Neural cell (in vitro differentiated cells): ENCODE measurements around the gene FCER2. TPM values are rescaled to one million over a fixed set of nuclear protein-coding genes. Genes with fewer than 3 reads are reported as not detected.

Experiments used
- H2AFZ ChIP-seq: fragments of 200-600, 300-800 bp; sonication (generic), shearing (Covaris generic); 2 replicates; pipeline ENCODE4 v1.6.0; 2014; ENCODE audit warnings: low read depth, mild to moderate bottlenecking, antibody characterized with exemption, low read length, moderate library complexity
- H3F3A ChIP-seq: fragments of 200-600 bp; shearing (Covaris generic); 2 replicates; pipeline ENCODE4 v1.6.1; 2016; ENCODE audit warnings: mild to moderate bottlenecking, moderate library complexity, mixed read lengths, antibody characterized with exemption, low read length; ENCODE audit not compliant: insufficient read depth, poor library complexity, severe bottlenecking
- H3K27ac ChIP-seq: fragments of 200-600, 300-800 bp; sonication (generic), shearing (Covaris generic); 2 replicates; pipeline ENCODE4 v1.5.1; 2014; ENCODE audit warnings: mild to moderate bottlenecking, low read length, moderate library complexity
- H3K27me3 ChIP-seq: fragments of 300-800, 200-600 bp; sonication (generic), shearing (Covaris generic); 2 replicates; pipeline ENCODE4 v1.6.0; 2014; ENCODE audit warnings: mild to moderate bottlenecking, low read depth, low read length, moderate library complexity; ENCODE audit not compliant: insufficient read depth
- H3K36me3 ChIP-seq: fragments of 300-800, 200-600 bp; sonication (generic), shearing (Covaris generic); 2 replicates; pipeline ENCODE4 v1.5.1; 2014; ENCODE audit warnings: mild to moderate bottlenecking, antibody characterized with exemption, low read length, moderate library complexity; ENCODE audit not compliant: insufficient read depth
- H3K4me2 ChIP-seq: fragments of 300-800, 200-600 bp; sonication (generic), shearing (Covaris generic); 2 replicates; pipeline ENCODE4 v1.6.0; 2014; ENCODE audit warnings: mild to moderate bottlenecking, low read length
- H3K4me3 ChIP-seq: fragments of 300-800, 200-600 bp; sonication (generic), shearing (Covaris generic); 2 replicates; pipeline ENCODE4 v1.5.1; 2014; ENCODE audit warnings: mild to moderate bottlenecking, low read length, moderate library complexity
- H3K79me2 ChIP-seq: fragments of 200-600 bp; shearing (Covaris generic); replicated peaks from 2 replicates; pipeline ENCODE4 v1.6.0; 2014; ENCODE audit warnings: mild to moderate bottlenecking, low read length, moderate library complexity; ENCODE audit not compliant: insufficient read depth
- H3K9ac ChIP-seq: fragments of 300-800, 200-600 bp; sonication (generic), shearing (Covaris generic); 2 replicates; pipeline ENCODE4 v1.6.1; 2016; ENCODE audit warnings: mild to moderate bottlenecking, low read length, mixed read lengths
- H3K9me2 ChIP-seq: fragments of 200-600 bp; shearing (Covaris generic); 2 replicates; pipeline ENCODE4 v1.6.1; 2016; ENCODE audit warnings: mild to moderate bottlenecking, low read length, mixed read lengths; ENCODE audit not compliant: insufficient read depth
- H3K9me3 ChIP-seq: fragments of 200-600, 300-800 bp; sonication (generic), shearing (Covaris generic); 2 replicates; pipeline ENCODE4 v1.6.1; 2016; ENCODE audit warnings: mild to moderate bottlenecking, mixed run types, low read length, moderate library complexity, mixed read lengths
- H4K20me1 ChIP-seq: fragments of 200-600 bp; shearing (Covaris generic); 2 replicates; pipeline ENCODE4 v1.6.1; 2016; ENCODE audit warnings: mild to moderate bottlenecking, mixed run types; ENCODE audit not compliant: insufficient read depth
- EP300 ChIP-seq: fragments of 450-650 bp; conservative IDR thresholded peaks from 2 replicates; pipeline ENCODE4 v1.6.1; 2014; ENCODE audit warnings: antibody characterized with exemption, mild to moderate bottlenecking, moderate library complexity; ENCODE audit not compliant: poor library complexity, severe bottlenecking
- EZH2 ChIP-seq: fragments of 200-600, 300-800 bp; shearing (Covaris generic), sonication (generic); IDR thresholded peaks from 2 replicates; pipeline ENCODE4 v1.6.1; 2014; ENCODE audit warnings: antibody characterized with exemption, low read length, borderline replicate concordance, mild to moderate bottlenecking; ENCODE audit not compliant: insufficient read depth, poor library complexity, severe bottlenecking
- MXI1 ChIP-seq: fragments of 450-650 bp; conservative IDR thresholded peaks from 2 replicates; pipeline ENCODE4 v1.6.1; 2014; ENCODE audit warnings: antibody characterized with exemption, mild to moderate bottlenecking; ENCODE audit not compliant: poor library complexity, severe bottlenecking
- POLR2AphosphoS5 ChIP-seq: IDR thresholded peaks from 2 replicates; pipeline ENCODE4 v1.6.1; 2012
- RAD21 ChIP-seq: fragments of 450-650 bp; conservative IDR thresholded peaks from 2 replicates; pipeline ENCODE4 v1.6.1; 2014; ENCODE audit warnings: antibody characterized with exemption, mild to moderate bottlenecking, moderate library complexity
- SMC3 ChIP-seq: fragments of 450-650 bp; conservative IDR thresholded peaks from 2 replicates; pipeline ENCODE4 v1.6.1; 2014; ENCODE audit warnings: antibody characterized with exemption, mild to moderate bottlenecking, moderate library complexity; ENCODE audit not compliant: poor library complexity
- TAF1 ChIP-seq: IDR thresholded peaks from 2 replicates; pipeline ENCODE4 v1.6.1; 2012; ENCODE audit warnings: low read depth
- polyA plus RNA-seq: library from polyadenylated mRNA; depleted of rRNA; stranded (reverse); fragments of >200 nt; gene quantifications from 2 replicates; pipeline ENCODE4 v1.2.3, GENCODE V29; 2014
- TF ChIP-seq, protein P1 (sequence below): fragments of 450-650 bp; IDR thresholded peaks from 2 replicates; pipeline ENCODE4 v1.5.1; 2014; ENCODE audit warnings: antibody characterized with exemption, mild to moderate bottlenecking, moderate library complexity; ENCODE audit not compliant: poor library complexity, severe bottlenecking
- TF ChIP-seq, protein P2 (sequence below): IDR thresholded peaks from 2 replicates; pipeline ENCODE4 v1.6.1; 2012; ENCODE audit warnings: borderline replicate concordance

Gene FCER2
- polyA plus RNA-seq, 1 donor from 2014 or later, result not detected

DNA sequence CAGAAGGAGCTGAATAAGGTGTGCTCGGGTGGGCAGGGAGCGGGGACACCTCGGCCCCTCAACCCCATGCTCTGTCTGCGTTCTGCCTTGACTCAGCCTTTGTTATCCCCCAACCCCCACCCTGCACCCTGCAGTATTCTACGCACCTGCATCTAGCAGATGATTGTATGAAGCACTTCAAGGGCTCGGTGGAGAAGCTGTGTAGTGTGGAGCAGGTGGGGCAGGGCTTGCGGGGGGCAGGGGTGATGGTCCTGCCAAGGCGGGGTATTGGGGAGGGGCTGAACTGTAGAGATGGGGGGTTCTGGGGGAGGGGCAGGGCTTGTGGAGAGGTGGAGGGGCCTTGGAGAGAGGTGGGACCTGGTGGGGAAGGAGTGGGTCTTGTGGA, 58.9 kb downstream of the FCER2 start:
- H3K36me3 ChIP-seq, result no peaks in the 10 kb centered on the region
- no peak overlapping the region for H3K4me3 ChIP-seq
- TF ChIP-seq EP300 (no peak), MXI1 (no peak), SMC3 (no peak), EZH2 (no peak), TAF1 (no peak), RAD21 (no peak), POLR2AphosphoS5 (no peak)
- TF ChIP-seq, protein P1, sequence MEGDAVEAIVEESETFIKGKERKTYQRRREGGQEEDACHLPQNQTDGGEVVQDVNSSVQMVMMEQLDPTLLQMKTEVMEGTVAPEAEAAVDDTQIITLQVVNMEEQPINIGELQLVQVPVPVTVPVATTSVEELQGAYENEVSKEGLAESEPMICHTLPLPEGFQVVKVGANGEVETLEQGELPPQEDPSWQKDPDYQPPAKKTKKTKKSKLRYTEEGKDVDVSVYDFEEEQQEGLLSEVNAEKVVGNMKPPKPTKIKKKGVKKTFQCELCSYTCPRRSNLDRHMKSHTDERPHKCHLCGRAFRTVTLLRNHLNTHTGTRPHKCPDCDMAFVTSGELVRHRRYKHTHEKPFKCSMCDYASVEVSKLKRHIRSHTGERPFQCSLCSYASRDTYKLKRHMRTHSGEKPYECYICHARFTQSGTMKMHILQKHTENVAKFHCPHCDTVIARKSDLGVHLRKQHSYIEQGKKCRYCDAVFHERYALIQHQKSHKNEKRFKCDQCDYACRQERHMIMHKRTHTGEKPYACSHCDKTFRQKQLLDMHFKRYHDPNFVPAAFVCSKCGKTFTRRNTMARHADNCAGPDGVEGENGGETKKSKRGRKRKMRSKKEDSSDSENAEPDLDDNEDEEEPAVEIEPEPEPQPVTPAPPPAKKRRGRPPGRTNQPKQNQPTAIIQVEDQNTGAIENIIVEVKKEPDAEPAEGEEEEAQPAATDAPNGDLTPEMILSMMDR, result no peak
- TF ChIP-seq, protein P2, sequence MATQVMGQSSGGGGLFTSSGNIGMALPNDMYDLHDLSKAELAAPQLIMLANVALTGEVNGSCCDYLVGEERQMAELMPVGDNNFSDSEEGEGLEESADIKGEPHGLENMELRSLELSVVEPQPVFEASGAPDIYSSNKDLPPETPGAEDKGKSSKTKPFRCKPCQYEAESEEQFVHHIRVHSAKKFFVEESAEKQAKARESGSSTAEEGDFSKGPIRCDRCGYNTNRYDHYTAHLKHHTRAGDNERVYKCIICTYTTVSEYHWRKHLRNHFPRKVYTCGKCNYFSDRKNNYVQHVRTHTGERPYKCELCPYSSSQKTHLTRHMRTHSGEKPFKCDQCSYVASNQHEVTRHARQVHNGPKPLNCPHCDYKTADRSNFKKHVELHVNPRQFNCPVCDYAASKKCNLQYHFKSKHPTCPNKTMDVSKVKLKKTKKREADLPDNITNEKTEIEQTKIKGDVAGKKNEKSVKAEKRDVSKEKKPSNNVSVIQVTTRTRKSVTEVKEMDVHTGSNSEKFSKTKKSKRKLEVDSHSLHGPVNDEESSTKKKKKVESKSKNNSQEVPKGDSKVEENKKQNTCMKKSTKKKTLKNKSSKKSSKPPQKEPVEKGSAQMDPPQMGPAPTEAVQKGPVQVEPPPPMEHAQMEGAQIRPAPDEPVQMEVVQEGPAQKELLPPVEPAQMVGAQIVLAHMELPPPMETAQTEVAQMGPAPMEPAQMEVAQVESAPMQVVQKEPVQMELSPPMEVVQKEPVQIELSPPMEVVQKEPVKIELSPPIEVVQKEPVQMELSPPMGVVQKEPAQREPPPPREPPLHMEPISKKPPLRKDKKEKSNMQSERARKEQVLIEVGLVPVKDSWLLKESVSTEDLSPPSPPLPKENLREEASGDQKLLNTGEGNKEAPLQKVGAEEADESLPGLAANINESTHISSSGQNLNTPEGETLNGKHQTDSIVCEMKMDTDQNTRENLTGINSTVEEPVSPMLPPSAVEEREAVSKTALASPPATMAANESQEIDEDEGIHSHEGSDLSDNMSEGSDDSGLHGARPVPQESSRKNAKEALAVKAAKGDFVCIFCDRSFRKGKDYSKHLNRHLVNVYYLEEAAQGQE, result no peak
- H3K9me2 ChIP-seq, result no peaks in the 10 kb centered on the region
- no peaks in the 10 kb centered on the region for H3K27me3 ChIP-seq
- no peak overlapping the region for H3K27ac ChIP-seq
- no peak overlapping the region for H3K4me2 ChIP-seq
- no peak overlapping the region for H3K9ac ChIP-seq
- H2AFZ ChIP-seq, result no peak overlapping the region
- H3K9me3 ChIP-seq, result no peaks in the 10 kb centered on the region
- H3K79me2 ChIP-seq, result no peaks in the 10 kb centered on the region
- H4K20me1 ChIP-seq, result no peaks in the 10 kb centered on the region
- no peaks in the 10 kb centered on the region for H3F3A ChIP-seq

DNA sequence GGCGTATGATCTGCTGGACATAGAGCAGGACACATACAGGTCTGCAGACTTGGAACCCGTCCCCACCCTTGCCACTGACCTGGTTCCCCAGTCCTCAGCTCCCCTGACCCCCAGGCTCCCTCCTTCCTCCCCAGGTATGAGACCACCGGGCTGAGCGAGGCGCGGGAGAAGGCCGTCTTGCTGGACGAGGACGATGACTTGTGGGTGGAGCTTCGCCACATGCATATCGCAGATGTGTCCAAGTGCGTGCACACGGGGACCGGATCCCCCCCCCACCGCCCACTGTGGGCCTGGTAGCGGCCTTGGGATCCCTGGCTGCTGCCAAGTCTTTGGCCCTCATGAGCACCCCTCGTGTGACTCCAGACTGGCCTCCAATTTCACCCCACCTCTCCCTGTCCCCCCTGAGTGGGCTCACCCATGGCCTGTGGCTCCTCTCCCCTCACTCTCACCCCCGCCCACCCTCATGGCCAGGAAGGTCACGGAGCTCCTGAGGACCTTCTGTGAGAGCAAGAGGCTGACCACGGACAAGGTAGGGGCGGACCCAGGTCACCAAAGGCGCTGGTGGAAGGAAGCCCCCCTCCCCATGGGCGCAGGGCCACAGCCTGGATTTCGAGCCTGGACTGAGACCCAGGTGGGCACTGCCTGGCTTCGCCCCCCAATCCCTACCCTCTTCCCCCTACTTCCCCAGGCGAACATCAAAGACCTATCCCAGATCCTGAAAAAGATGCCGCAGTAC, 59.5 kb downstream of the FCER2 start:
- Histone ChIP-seq H4K20me1 (no peaks in the 10 kb centered on the region), H3K27ac (no peak overlapping the region), H3K79me2 (no peaks in the 10 kb centered on the region), H2AFZ (no peak overlapping the region), H3K4me3 (no peak overlapping the region), H3K9me2 (no peaks in the 10 kb centered on the region), H3F3A (no peaks in the 10 kb centered on the region), H3K4me2 (no peak overlapping the region), H3K36me3 (no peaks in the 10 kb centered on the region), H3K9me3 (no peaks in the 10 kb centered on the region), H3K27me3 (peaks cover 5% of the 10 kb centered on the region), H3K9ac (no peak overlapping the region)
- TF ChIP-seq, protein P1, result no peak
- TF ChIP-seq POLR2AphosphoS5 (no peak), EZH2 (no peak), RAD21 (no peak), TAF1 (no peak), EP300 (no peak)
